Brain microvascular endothelial cell (primary cell): ENCODE measurements around the gene ACOT9.
"Not testable (repeated sequence)": the region's sequence is repeated elsewhere in the genome, so short reads cannot be mapped to it uniquely, and the experiment has no call there.

Experiments
- DNase-seq: peaks from one replicate; pipeline ENCODE4 v3.0.0-alpha.2; 2020
- H3K27ac ChIP-seq: fragments of 250-450 bp; sonication (Bioruptor Pico); 2 replicates; pipeline ENCODE4 v1.5.1; 2020; ENCODE audit warnings: mild to moderate bottlenecking, moderate library complexity
- H3K27me3 ChIP-seq: fragments of 250-450 bp; sonication (Bioruptor Pico); replicated peaks from 2 replicates; pipeline ENCODE4 v1.5.1; 2020; ENCODE audit warnings: mild to moderate bottlenecking
- H3K36me3 ChIP-seq: fragments of 250-450 bp; sonication (Bioruptor Pico); replicated peaks from 2 replicates; pipeline ENCODE4 v1.5.1; 2020; ENCODE audit warnings: mild to moderate bottlenecking
- H3K4me3 ChIP-seq: 2 replicates; pipeline ENCODE4 v1.5.1; 2011; ENCODE audit warnings: low read depth, mild to moderate bottlenecking, control low read depth, low read length, moderate library complexity
- in situ Hi-C: cut with HindIII; loops from 2 replicates; pipeline ENCODE4 v1.10.0; 2017; ENCODE audit warnings: low sequenced_read_pairs, low pct_ligation_motif_present
- TF ChIP-seq, protein P1 (sequence below): IDR thresholded peaks from 2 replicates; pipeline ENCODE4 v1.5.1; 2011; ENCODE audit warnings: low read depth, mild to moderate bottlenecking, moderate library complexity, low read length, control low read depth, inconsistent platforms; ENCODE audit errors: missing control alignments

The ACOT9 gene

DNA sequence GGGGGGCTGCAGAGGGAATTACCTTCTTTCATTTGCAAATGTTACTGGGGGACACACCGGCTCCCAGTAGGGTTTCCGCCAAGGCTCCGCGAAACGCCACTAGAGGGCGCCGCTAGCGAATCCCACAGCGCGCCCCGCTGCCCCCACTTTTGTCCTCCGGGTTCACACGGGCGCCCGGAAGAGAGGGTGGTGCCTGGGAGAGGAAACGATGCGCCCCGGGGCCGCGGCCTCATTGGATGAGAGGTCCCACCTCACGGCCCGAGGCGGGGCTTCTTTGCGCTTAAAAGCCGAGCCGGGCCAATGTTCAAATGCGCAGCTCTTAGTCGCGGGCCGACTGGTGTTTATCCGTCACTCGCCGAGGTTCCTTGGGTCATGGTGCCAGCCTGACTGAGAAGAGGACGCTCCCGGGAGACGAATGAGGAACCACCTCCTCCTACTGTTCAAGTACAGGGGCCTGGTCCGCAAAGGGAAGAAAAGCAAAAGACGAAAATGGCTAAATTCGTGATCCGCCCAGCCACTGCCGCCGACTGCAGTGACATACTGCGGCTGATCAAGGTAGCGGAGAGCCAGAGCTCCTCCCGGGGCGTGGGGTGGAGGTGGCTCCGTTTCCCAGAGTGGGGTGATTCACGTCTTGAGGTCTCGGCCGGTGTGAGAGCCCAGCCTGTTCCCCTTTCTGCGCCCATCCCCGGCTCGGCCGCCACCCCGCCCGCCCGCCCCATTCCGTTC, 40.0 kb upstream of the ACOT9 start, which contains the start of gene SAT1:
SAT1 (plus strand) TSS at position 311 of the 726 bp plus-strand sequence; CDS start at position 490, 179 bp downstream.
- DNase-seq: peak; percentile 90
- H3K27ac ChIP-seq: peak within 1 kb of the TSS; percentile 83
- TF ChIP-seq, protein P1, sequence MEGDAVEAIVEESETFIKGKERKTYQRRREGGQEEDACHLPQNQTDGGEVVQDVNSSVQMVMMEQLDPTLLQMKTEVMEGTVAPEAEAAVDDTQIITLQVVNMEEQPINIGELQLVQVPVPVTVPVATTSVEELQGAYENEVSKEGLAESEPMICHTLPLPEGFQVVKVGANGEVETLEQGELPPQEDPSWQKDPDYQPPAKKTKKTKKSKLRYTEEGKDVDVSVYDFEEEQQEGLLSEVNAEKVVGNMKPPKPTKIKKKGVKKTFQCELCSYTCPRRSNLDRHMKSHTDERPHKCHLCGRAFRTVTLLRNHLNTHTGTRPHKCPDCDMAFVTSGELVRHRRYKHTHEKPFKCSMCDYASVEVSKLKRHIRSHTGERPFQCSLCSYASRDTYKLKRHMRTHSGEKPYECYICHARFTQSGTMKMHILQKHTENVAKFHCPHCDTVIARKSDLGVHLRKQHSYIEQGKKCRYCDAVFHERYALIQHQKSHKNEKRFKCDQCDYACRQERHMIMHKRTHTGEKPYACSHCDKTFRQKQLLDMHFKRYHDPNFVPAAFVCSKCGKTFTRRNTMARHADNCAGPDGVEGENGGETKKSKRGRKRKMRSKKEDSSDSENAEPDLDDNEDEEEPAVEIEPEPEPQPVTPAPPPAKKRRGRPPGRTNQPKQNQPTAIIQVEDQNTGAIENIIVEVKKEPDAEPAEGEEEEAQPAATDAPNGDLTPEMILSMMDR: peak; percentile 80
- in situ Hi-C loops: no loop called here
- H3K36me3 ChIP-seq: peaks cover 15% of the 10 kb centered on the region
- H3K27me3 ChIP-seq: no peaks in the 10 kb centered on the region
- peak within 1 kb of the TSS; percentile 83 for H3K4me3 ChIP-seq

DNA sequence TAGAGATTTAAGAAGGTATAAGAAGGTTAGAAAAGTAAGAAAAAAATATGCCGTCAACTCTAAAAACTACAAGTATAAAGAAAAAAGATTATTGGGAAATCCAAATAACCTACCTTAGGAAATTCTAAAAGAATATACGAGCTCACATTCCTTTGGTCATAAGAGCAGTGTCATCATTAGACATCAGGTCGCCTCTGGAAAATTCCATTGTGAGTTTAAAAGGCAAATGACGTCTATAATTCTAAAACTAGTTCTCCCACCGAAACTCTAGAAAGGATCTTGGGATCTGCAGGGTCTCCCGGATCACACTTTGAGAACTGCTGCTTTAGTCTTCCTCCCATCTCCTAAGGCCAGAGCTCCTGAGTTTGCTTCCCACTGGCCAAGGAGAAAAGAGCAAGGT, 39.4 kb upstream of the ACOT9 start:
- H3K36me3 ChIP-seq: peaks cover 15% of the 10 kb centered on the region
- TF ChIP-seq, protein P1: no peak
- in situ Hi-C loops: no loop called here
- no peak for DNase-seq
- no peaks in the 10 kb centered on the region for H3K27me3 ChIP-seq
- H3K27ac ChIP-seq: peak overlapping the region; percentile 83
- peak overlapping the region; percentile 30 for H3K4me3 ChIP-seq

DNA sequence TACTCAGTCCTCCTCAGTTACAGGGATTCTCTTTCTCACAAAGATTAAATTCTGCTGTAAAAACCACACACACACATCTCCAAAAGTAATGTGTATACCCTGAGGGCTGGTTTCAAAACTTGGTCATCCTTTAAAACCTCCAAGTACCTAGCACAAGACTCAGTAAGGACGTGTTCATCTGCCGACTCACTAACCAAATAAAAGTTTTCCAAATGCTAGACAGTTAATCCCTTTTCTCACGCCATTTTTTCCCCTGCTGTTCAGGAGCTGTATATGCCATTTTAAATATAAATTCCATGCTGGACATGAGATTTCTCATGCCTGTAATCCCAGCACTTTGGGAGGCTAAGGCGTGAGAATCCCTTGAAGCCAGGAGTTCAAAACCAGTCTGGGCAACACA, 35.9 kb upstream of the ACOT9 start:
- Histone ChIP-seq H3K27ac (peak overlapping the region; percentile 22), H3K36me3 (peaks cover 2% of the 10 kb centered on the region), H3K27me3 (no peaks in the 10 kb centered on the region), H3K4me3 (no peak overlapping the region)
- in situ Hi-C loops: no loop called here
- TF ChIP-seq, protein P1: peak; percentile 29
- DNase-seq: peak; percentile 56

DNA sequence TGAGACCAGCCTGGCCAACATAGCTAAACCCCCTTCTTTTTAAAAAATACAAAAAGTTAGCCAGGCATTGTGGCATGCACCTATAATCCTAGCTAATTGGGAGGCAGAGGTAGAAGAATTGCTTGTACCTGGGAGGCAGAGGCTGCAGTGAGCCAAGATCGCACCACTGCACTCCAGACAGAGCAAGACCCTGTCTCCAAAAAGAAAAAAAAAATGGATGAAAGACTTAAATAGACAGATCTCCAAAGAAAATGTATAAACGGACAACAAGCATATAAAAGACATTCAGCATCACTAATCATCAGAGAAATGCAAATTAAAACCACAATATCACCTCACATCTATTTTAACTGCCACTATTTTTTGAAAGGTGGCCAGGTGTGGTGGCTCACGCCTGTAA, 33.3 kb upstream of the ACOT9 start:
- in situ Hi-C loops: no loop called here

DNA sequence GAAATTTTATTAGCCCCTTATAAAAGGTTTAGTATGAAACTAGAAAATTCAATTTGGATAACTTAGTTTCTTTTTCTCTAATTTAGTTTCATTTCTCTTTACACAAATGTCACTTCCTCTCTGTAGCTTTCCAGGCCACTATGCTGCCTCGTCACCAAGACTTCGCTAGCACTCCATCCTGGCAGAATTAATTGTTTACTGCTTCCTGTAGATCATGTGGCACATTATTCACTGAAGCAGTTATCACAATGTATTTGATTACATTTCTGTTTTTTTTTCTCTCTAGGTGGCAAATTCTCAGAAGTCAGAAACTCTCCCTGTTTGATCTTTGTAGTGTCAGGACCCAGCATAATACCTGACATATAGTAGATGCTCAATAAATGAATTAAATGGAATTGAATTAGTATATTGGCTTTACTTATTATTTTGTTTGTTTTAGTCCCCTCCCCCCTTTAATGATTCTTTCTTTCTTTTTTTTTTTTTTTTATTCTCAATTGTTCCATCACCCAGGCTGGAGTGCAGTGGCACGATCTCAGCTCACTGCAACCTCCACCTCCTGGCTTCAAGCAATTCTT, 30.6 kb upstream of the ACOT9 start:
- no peak for DNase-seq
- TF ChIP-seq, protein P1: no peak
- H3K36me3 ChIP-seq: no peaks in the 10 kb centered on the region
- H3K27me3 ChIP-seq: no peaks in the 10 kb centered on the region
- in situ Hi-C loops: no loop called here
- H3K27ac ChIP-seq: no peak overlapping the region
- H3K4me3 ChIP-seq: no peak overlapping the region

More for the DNA sequence above, 33.3 kb upstream of the ACOT9 start:
- Histone ChIP-seq H3K27ac (no peak overlapping the region), H3K36me3 (no peaks in the 10 kb centered on the region), H3K4me3 (no peak overlapping the region), H3K27me3 (no peaks in the 10 kb centered on the region)
- DNase-seq: no peak
- TF ChIP-seq, protein P1: no peak

DNA sequence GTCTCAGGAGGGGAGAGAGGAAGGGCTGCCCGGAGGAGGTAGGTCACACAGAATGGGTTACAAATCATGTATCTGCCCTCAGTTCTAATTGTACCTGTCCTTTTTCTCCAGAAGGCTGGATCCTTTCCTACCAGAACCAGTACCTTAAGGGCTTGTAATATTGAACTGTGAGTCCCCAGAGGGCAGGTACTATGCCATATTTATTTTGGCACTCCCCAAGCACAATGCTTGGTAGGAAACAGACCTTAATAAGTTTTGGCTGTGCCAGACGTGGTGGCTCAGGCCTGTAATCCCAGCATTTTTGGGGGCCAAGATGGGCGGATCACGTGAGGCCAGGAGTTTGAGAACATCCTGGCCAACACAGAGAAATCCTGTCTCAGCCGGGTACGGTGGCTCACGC, 28.0 kb upstream of the ACOT9 start:
- in situ Hi-C loops, H3K4me3 ChIP-seq, H3K36me3 ChIP-seq, H3K27me3 ChIP-seq, DNase-seq, H3K27ac ChIP-seq: not testable (repeated sequence)
